Activated T-helper 1 cell treated with anti-CD3 and anti-CD28 coated beads, Interleukin-12 subunit alpha, Interleukin-12 subunit beta, Interleukin-2, Interleukin-4 antibody, amounts not matched to agents 30 ng/mL and 10 ng/mL and 1 ng/mL, durations not matched to agents 14 hours and 24 hours and 36 hours (primary cell): ENCODE results near the gene SOD3. TPM values are rescaled to one million over a fixed set of nuclear protein-coding genes. Genes with fewer than 3 reads are reported as not detected.

ENCODE experiments used
- DNase-seq: peaks from one replicate; pipeline ENCODE4 v3.0.0; 2021; ENCODE audit warnings: low spot score
- H3K27ac Mint-ChIP-seq: one replicate; pipeline ENCODE4 v1.8.0; 2021; ENCODE audit warnings: mild to moderate bottlenecking, mixed read lengths
- H3K27me3 Mint-ChIP-seq: one replicate; pipeline ENCODE4 v1.8.0; 2022; ENCODE audit warnings: mild to moderate bottlenecking, moderate library complexity, mixed read lengths; ENCODE audit not compliant: insufficient read depth
- H3K36me3 Mint-ChIP-seq: one replicate; pipeline ENCODE4 v1.8.0; 2021; ENCODE audit warnings: low read depth, mixed read lengths
- H3K4me1 Mint-ChIP-seq: one replicate; pipeline ENCODE4 v1.8.0; 2021; ENCODE audit warnings: low read depth, mixed read lengths
- H3K4me3 Mint-ChIP-seq: one replicate; pipeline ENCODE4 v1.8.0; 2021; ENCODE audit warnings: mild to moderate bottlenecking, moderate library complexity, mixed read lengths
- H3K9me3 Mint-ChIP-seq: one replicate; pipeline ENCODE4 v1.8.0; 2021; ENCODE audit warnings: mixed read lengths
- intact Hi-C: fragments of 100-400 bp; cut with micrococcal nuclease; formaldehyde crosslinking; loops from one replicate; pipeline ENCODE4 v1.15.1; 2024
- total RNA-seq: library from RNA; stranded (reverse); gene quantifications from 2 replicates; pipeline ENCODE4 v1.2.3, GENCODE V29; 2022

SOD3 gene
- total RNA-seq, 1 donor from 2014 or later, result not detected

- Mint-ChIP-seq H3K9me3 (no peaks in the 10 kb centered on the region), H3K36me3 (no peaks in the 10 kb centered on the region), H3K27me3 (no peaks in the 10 kb centered on the region), H3K4me3 (no peak overlapping the region), H3K27ac (no peak overlapping the region), H3K4me1 (no peaks in the 10 kb centered on the region)
- intact Hi-C loops, result no loop called here
- DNase-seq, result no peak
These were observed 47.7 kb downstream of the SOD3 start for GRCh38 chr4:24843096-24843495.

GRCh38 chr4:24845132-24845531 is 49.8 kb downstream of the SOD3 start:
- Mint-ChIP-seq H3K4me1 (no peaks in the 10 kb centered on the region), H3K9me3 (no peaks in the 10 kb centered on the region), H3K36me3 (no peaks in the 10 kb centered on the region)

GRCh38 chr4:24845902-24846301 is 50.5 kb downstream of the SOD3 start:
- Mint-ChIP-seq H3K9me3 (no peaks in the 10 kb centered on the region), H3K27me3 (no peaks in the 10 kb centered on the region), H3K36me3 (no peaks in the 10 kb centered on the region), H3K4me3 (no peak overlapping the region), H3K4me1 (no peaks in the 10 kb centered on the region), H3K27ac (no peak overlapping the region)
- intact Hi-C loops, result no loop called here
- no peak for DNase-seq

More at GRCh38 chr4:24845132-24845531, 49.8 kb downstream of the SOD3 start:
- Mint-ChIP-seq H3K27me3 (no peaks in the 10 kb centered on the region), H3K27ac (no peak overlapping the region), H3K4me3 (no peak overlapping the region)
- intact Hi-C loops, result no loop called here
- no peak for DNase-seq

GRCh38 chr4:24846716-24847115 is 51.3 kb downstream of the SOD3 start:
- Mint-ChIP-seq H3K27me3 (no peaks in the 10 kb centered on the region), H3K36me3 (no peaks in the 10 kb centered on the region), H3K9me3 (no peaks in the 10 kb centered on the region), H3K4me3 (no peak overlapping the region), H3K27ac (no peak overlapping the region), H3K4me1 (no peaks in the 10 kb centered on the region)
- DNase-seq, result no peak
- intact Hi-C loops, result no loop called here

- Mint-ChIP-seq H3K4me1 (no peaks in the 10 kb centered on the region), H3K27me3 (no peaks in the 10 kb centered on the region), H3K9me3 (no peaks in the 10 kb centered on the region), H3K27ac (no peak overlapping the region), H3K36me3 (no peaks in the 10 kb centered on the region), H3K4me3 (no peak overlapping the region)
- no peak for DNase-seq
- intact Hi-C loops, result no loop called here
These were observed 54.0 kb downstream of the SOD3 start for GRCh38 chr4:24849351-24849750.

- H3K36me3 Mint-ChIP-seq, result no peaks in the 10 kb centered on the region
- H3K4me1 Mint-ChIP-seq, result no peaks in the 10 kb centered on the region
- no peak overlapping the region for H3K27ac Mint-ChIP-seq
- H3K9me3 Mint-ChIP-seq, result no peaks in the 10 kb centered on the region
- DNase-seq, result no peak
- intact Hi-C loops, result no loop called here
- H3K27me3 Mint-ChIP-seq, result no peaks in the 10 kb centered on the region
- H3K4me3 Mint-ChIP-seq, result no peak overlapping the region
These were observed 54.4 kb downstream of the SOD3 start for GRCh38 chr4:24849756-24850155.

Other genes with a start within 250 kb of the SOD3 start
- 246 and 260 TPM in 2 replicates for gene DHX15, start 211.0 kb upstream of the SOD3 start, total RNA-seq
- gene CCDC149, start 117.5 kb downstream of the SOD3 start, total RNA-seq, result not detected in 2 replicates
- not detected in 2 replicates for gene LGI2, start 235.4 kb downstream of the SOD3 start, total RNA-seq